B cell (primary cell): ENCODE data around the gene SYNGAP1.

Experiments used
- CTCF ChIP-seq: fragments of 200-600 bp; IDR thresholded peaks from one replicate; pipeline ENCODE4 v1.8.0; 2022; ENCODE audit warnings: antibody characterized with exemption, mild to moderate bottlenecking
- EZH2 ChIP-seq: IDR thresholded peaks from 2 replicates; pipeline ENCODE4 v1.6.1; 2012; ENCODE audit warnings: borderline replicate concordance, low read depth, mild to moderate bottlenecking, moderate library complexity, low read length; ENCODE audit not compliant: insufficient read depth, poor library complexity, severe bottlenecking

- TF ChIP-seq CTCF (no peak), EZH2 (no peak)
Measured at GRCh38 chr6:33502486-33502885, 82.6 kb downstream of the SYNGAP1 start.
